Measurements from ENCODE around the gene C12orf75.
A peak's percentile ranks its signal among the peaks of the same experiment; 100 is the strongest.

C12orf75 gene

GRCh38 chr12:105330283-105330930, at the start of gene C12orf75 (continued):
- TF ChIP-seq KLF17 (tag by site-specific recombination; IDR thresholded peaks at IDR 0.05), result peak; percentile 79; the same call in 1 of the 2 replicates
- peak; percentile 24; the same call in 1 of the 2 replicates for TF ChIP-seq EGR2 (tag by site-specific recombination; IDR thresholded peaks at IDR 0.05; ENCODE audit: low read depth)
- peak; percentile 81 for TF ChIP-seq SP2 (tag by site-specific recombination; IDR thresholded peaks at IDR 0.05)
- peak; percentile 47 for TF ChIP-seq GLIS1 (tag by site-specific recombination; IDR thresholded peaks at IDR 0.05)
- 0 out of 2 replicates have a peak, but pooled peaks have one; percentile 29 for TF ChIP-seq ZBTB7A (tag by site-specific recombination; IDR thresholded peaks at IDR 0.05; ENCODE audit: low read depth)
- TF ChIP-seq ZEB2 (tag by site-specific recombination; IDR thresholded peaks at IDR 0.05), result peak; percentile 68; the same call in 1 of the 2 replicates
- no peak for TF ChIP-seq FEZF1 (tag by site-specific recombination; IDR thresholded peaks at IDR 0.05)
- peak; percentile 40 for TF ChIP-seq ZFHX2 (tag by site-specific recombination; conservative IDR thresholded peaks at IDR 0.05)
- TF ChIP-seq KLF9 (tag by site-specific recombination; IDR thresholded peaks at IDR 0.05; ENCODE audit: low read depth), result peak; percentile 99
- TF ChIP-seq ZNF610 (tag by site-specific recombination; IDR thresholded peaks at IDR 0.05; ENCODE audit: borderline replicate concordance), result peak; percentile 63; the same call in 1 of the 2 replicates
- no peak for TF ChIP-seq ZNF266 (tag by site-specific recombination; IDR thresholded peaks at IDR 0.05; ENCODE audit: low read depth)
- peak; percentile 96 for TF ChIP-seq ZFP69B (tag by site-specific recombination; IDR thresholded peaks at IDR 0.05)
- TF ChIP-seq SP7 (tag by site-specific recombination; IDR thresholded peaks at IDR 0.05), result peak; percentile 52; the same call in 1 of the 2 replicates
- TF ChIP-seq MZF1 (tag by site-specific recombination; IDR thresholded peaks at IDR 0.05; ENCODE audit: borderline replicate concordance), result peak; percentile 66; the same call in 1 of the 2 replicates
- TF ChIP-seq TSHZ1 (tag by site-specific recombination; IDR thresholded peaks at IDR 0.05; ENCODE audit: borderline replicate concordance), result no peak
- TF ChIP-seq ZNF600 (tag by site-specific recombination; IDR thresholded peaks at IDR 0.05), result peak; percentile 53
- TF ChIP-seq WT1 (tag by site-specific recombination; IDR thresholded peaks at IDR 0.05), result peak; percentile 38; the same call in 1 of the 2 replicates
- TF ChIP-seq KLF10 (tag by site-specific recombination; IDR thresholded peaks at IDR 0.05), result peak; percentile 57
- TF ChIP-seq ZIC2 (tag by site-specific recombination; IDR thresholded peaks at IDR 0.05), result peak; percentile 91
- no peak for TF ChIP-seq ZNF132 (tag by site-specific recombination; IDR thresholded peaks at IDR 0.05; ENCODE audit: borderline replicate concordance)
- TF ChIP-seq ZBTB11 (tag by site-specific recombination; conservative IDR thresholded peaks at IDR 0.05; ENCODE audit: low read depth), result peak; percentile 48; the same call in 1 of the 2 replicates
- peak; percentile 42; the same call in 1 of the 2 replicates for TF ChIP-seq ZBTB20 (tag by site-specific recombination; IDR thresholded peaks at IDR 0.05)
- TF ChIP-seq SP3 (tag by site-specific recombination; IDR thresholded peaks at IDR 0.05), result peak; percentile 84
- TF ChIP-seq ZNF341 (tag by site-specific recombination; IDR thresholded peaks at IDR 0.05; ENCODE audit: low read depth), result peak; percentile 46
- peak; percentile 83 for TF ChIP-seq ZNF335 (tag by site-specific recombination; conservative IDR thresholded peaks at IDR 0.05)
- TF ChIP-seq ZNF692 (tag by site-specific recombination; IDR thresholded peaks at IDR 0.05), result peak; percentile 96
